K562 (cell line): ENCODE data around the gene TJP2. TPM values are rescaled to one million over a fixed set of nuclear protein-coding genes. Genes with fewer than 3 reads are reported as not detected.

ENCODE experiments used
- ATF1 ChIP-seq, 2 experiments: fragments of 450-650 bp in 1 of 2; IDR thresholded peaks; 2 replicates each; pipeline ENCODE4 v1.6.1; 2016; ENCODE audit warnings: missing compliant biosample characterization in 1 of 2, missing genetic modification characterization in 1 of 2
- BRD9 ChIP-seq: fragments of 450-650 bp; IDR thresholded peaks from 2 replicates; pipeline ENCODE4 v1.6.1; 2018; ENCODE audit warnings: low read depth; ENCODE audit not compliant: partially characterized antibody
- CBFB ChIP-seq: sonication (generic); formaldehyde crosslinking; IDR thresholded peaks from 2 replicates; pipeline ENCODE4 v1.4.0; 2020; ENCODE audit warnings: mild to moderate bottlenecking, missing genetic modification reagents
- FOXK2 ChIP-seq, 2 experiments: fragments of 450-650 bp; IDR thresholded peaks in 1 of 2; conservative IDR thresholded peaks in 1 of 2; 2 replicates each; pipeline ENCODE4 v1.6.1; 2016; ENCODE audit warnings: low read depth in 2 of 2, mild to moderate bottlenecking in 1 of 2
- GTF2A2 ChIP-seq: IDR thresholded peaks from 2 replicates; pipeline ENCODE4 v1.6.1; 2016; ENCODE audit warnings: mild to moderate bottlenecking, missing genetic modification characterization, missing compliant biosample characterization
- HCFC1 ChIP-seq: IDR thresholded peaks from 2 replicates; pipeline ENCODE4 v1.6.1; 2012; ENCODE audit warnings: low read depth, low read length, improper control_type of control experiment
- HDAC8 ChIP-seq: fragments of 450-650 bp; IDR thresholded peaks from 2 replicates; pipeline ENCODE4 v1.6.1; 2016; ENCODE audit warnings: mild to moderate bottlenecking, missing genetic modification characterization, moderate library complexity, missing compliant biosample characterization
- LCOR ChIP-seq: sonication (generic); formaldehyde crosslinking; IDR thresholded peaks from 2 replicates; pipeline ENCODE4 v1.8.0; 2022; ENCODE audit warnings: mild to moderate bottlenecking, missing genetic modification reagents
- MXI1 ChIP-seq: IDR thresholded peaks from 2 replicates; pipeline ENCODE4 v1.6.1; 2011; ENCODE audit warnings: low read depth, mild to moderate bottlenecking, improper control_type of control experiment, low read length
- NFE2L1 ChIP-seq: fragments of 450-650 bp; IDR thresholded peaks from 2 replicates; pipeline ENCODE4 v1.6.1; 2016; ENCODE audit warnings: missing genetic modification characterization, low read depth, mild to moderate bottlenecking, missing compliant biosample characterization, moderate library complexity, borderline replicate concordance
- NFIC ChIP-seq: fragments of 450-650 bp; IDR thresholded peaks from 2 replicates; pipeline ENCODE4 v1.6.1; 2017; ENCODE audit warnings: mild to moderate bottlenecking, inconsistent platforms
- NR2C2 ChIP-seq, 2 experiments: fragments of 200-800 bp in 1 of 2; sonication (Bioruptor generic) in 1 of 2; sonication (generic) in 1 of 2; formaldehyde crosslinking in 1 of 2; IDR thresholded peaks; 2 replicates each; pipeline versions ENCODE4 v1.6.1 to v1.8.0; 2016 to 2022; ENCODE audit warnings: mild to moderate bottlenecking in 1 of 2, missing compliant biosample characterization in 1 of 2, missing genetic modification characterization in 1 of 2, missing genetic modification reagents in 1 of 2
- POLR2AphosphoS2 ChIP-seq: IDR thresholded peaks from 2 replicates; pipeline ENCODE4 v1.6.1; 2012; ENCODE audit warnings: low read length, improper control_type of control experiment
- PTTG1 ChIP-seq: fragments of 450-650 bp; IDR thresholded peaks from 2 replicates; pipeline ENCODE4 v1.6.1; 2016; ENCODE audit warnings: low read depth, mild to moderate bottlenecking, missing genetic modification characterization, missing compliant biosample characterization
- SAFB ChIP-seq: fragments of 200-400 bp; formaldehyde crosslinking; IDR thresholded peaks from 2 replicates; pipeline ENCODE4 v1.6.1; 2017; ENCODE audit warnings: low read depth, low read length, borderline replicate concordance
- SIX5 ChIP-seq, 2 experiments: IDR thresholded peaks; 2 replicates each; pipeline ENCODE4 v1.6.1; 2011; ENCODE audit warnings: low read length in 2 of 2, borderline replicate concordance in 1 of 2, low read depth in 1 of 2, mild to moderate bottlenecking in 1 of 2, moderate library complexity in 1 of 2; ENCODE audit not compliant: insufficient read depth in 1 of 2
- SMAD1 ChIP-seq: fragments of 150-350 bp; IDR thresholded peaks from 2 replicates; pipeline ENCODE4 v1.6.1; 2014; ENCODE audit warnings: low read length, low read depth; ENCODE audit not compliant: partially characterized antibody
- SMC3 ChIP-seq: conservative IDR thresholded peaks from 2 replicates; pipeline ENCODE4 v1.6.1; 2011; ENCODE audit warnings: low read depth, low read length, improper control_type of control experiment; ENCODE audit not compliant: insufficient read depth
- ZFP30 ChIP-seq: fragments of 250-450 bp; sonication (Bioruptor Pico); IDR thresholded peaks from 2 replicates; pipeline ENCODE4 v1.8.0; 2022; ENCODE audit warnings: moderate library complexity, mild to moderate bottlenecking, inconsistent platforms, borderline replicate concordance
- ZKSCAN3 ChIP-seq: fragments of 250-450 bp; sonication (Bioruptor Pico); IDR thresholded peaks from 2 replicates; pipeline ENCODE4 v1.4.0; 2020
- ZNF668 ChIP-seq: fragments of 250-450 bp; sonication (Bioruptor Pico); IDR thresholded peaks from 2 replicates; pipeline ENCODE4 v1.8.0; 2022; ENCODE audit warnings: mild to moderate bottlenecking, inconsistent platforms
- ZNF695 ChIP-seq: fragments of 450-650 bp; formaldehyde crosslinking; IDR thresholded peaks from 2 replicates; pipeline ENCODE4 v1.4.0; 2020; ENCODE audit warnings: mild to moderate bottlenecking, moderate library complexity
- polyA plus RNA-seq, 8 experiments: library from polyadenylated mRNA; depleted of rRNA in 4 of 8; stranded (reverse) in 5 of 8; unstranded in 3 of 8; fragments of >200 nt; fragmentation: Nextera tagmentation in 2 of 8; fragmentation: Illumina TruSeq in 1 of 8; extraction: Ambion mirVana in 2 of 8; extraction: Trizol in 1 of 8; gene quantifications; 2 replicates each; pipeline versions ENCODE4 v1.2.1 to v1.2.3, GENCODE V29; 2011 to 2014; ENCODE audit warnings: inconsistent platforms in 1 of 8, missing spikeins in 1 of 8
- total RNA-seq, 7 experiments: library from RNA; depleted of rRNA in 6 of 7; stranded (reverse); fragments of >200 nt in 6 of 7; fragmentation: Illumina TruSeq in 2 of 7; extraction: Trizol in 2 of 7; gene quantifications; 2 replicates each; pipeline versions ENCODE4 v1.2.1 to v1.2.3, GENCODE V29; 2011 to 2021; ENCODE audit warnings: low replicate concordance in 1 of 7
- TF ChIP-seq, protein P1 (sequence below), 2 experiments: fragments of 200-800 bp in 1 of 2; sonication (Bioruptor generic) in 1 of 2; sonication (generic) in 1 of 2; formaldehyde crosslinking in 1 of 2; IDR thresholded peaks in 1 of 2; conservative IDR thresholded peaks in 1 of 2; 2 replicates each; pipeline versions ENCODE4 v1.5.0 to v1.6.1; 2016 to 2020; ENCODE audit warnings: missing compliant biosample characterization in 1 of 2, missing genetic modification characterization in 1 of 2, missing genetic modification reagents in 1 of 2
- TF ChIP-seq, protein P2 (sequence below): fragments of 450-650 bp; formaldehyde crosslinking; IDR thresholded peaks from 2 replicates; pipeline ENCODE4 v1.4.0; 2022; ENCODE audit warnings: mild to moderate bottlenecking, moderate library complexity
- TF ChIP-seq, protein P3 (sequence below): sonication (generic); formaldehyde crosslinking; IDR thresholded peaks from 2 replicates; pipeline ENCODE4 v1.8.0; 2022; ENCODE audit warnings: missing genetic modification reagents, mild to moderate bottlenecking, moderate library complexity, borderline replicate concordance

Gene TJP2
- total and polyA plus RNA-seq, 9 of the 15 experiments (the other 6 are each of a cell fraction or from before 2014, with no cell fraction given) = 4.0 to 24.1 (median 16.8) TPM

DNA sequence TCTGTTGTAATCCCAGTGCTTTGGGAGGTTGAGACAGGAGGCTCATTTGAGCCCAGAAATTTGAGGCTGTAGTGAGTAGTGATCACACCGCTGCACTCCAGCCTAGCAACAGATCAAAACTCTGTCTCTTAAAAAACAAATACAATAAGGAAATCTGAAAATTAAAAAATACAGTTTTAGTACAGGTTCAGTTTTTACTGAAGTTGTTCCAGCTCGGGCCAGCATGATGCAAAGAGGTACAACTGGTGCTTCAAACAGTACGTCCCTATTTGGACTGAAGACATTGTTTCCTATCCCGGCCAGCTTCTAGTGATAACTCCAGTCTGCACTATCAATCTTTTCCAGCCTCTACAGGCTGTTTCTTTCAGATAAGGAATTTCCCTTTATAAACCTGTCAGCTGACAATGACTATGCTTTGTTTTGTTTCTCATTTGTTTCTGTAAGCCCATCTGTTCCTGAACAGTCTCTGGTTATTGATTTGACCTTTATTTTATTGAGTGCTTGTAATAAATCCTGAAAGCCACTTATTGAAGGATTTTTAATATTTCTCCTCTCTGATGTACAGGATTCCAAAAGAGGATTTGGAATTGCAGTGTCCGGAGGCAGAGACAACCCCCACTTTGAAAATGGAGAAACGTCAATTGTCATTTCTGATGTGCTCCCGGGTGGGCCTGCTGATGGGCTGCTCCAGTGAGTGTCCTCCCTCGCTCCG is 41.9 kb downstream of the TJP2 start (continued):
- TF ChIP-seq NFE2L1 (no peak), MXI1 (no peak), ZNF695 (CRISPR knock-in tag) (no peak), LCOR (CRISPR knock-in tag) (no peak), ATF1 (CRISPR knock-in tag; IDR thresholded peaks at IDR 0.05) (no peak), ATF1 (tag; IDR thresholded peaks at IDR 0.05) (peak; percentile 28; the same call in 1 of the 2 replicates), POLR2AphosphoS2 (no peak), BRD9 (no peak), ZKSCAN3 (CRISPR knock-in tag) (no peak), HDAC8 (0 out of 2 replicates have a peak, but pooled peaks have one; percentile 33), SMAD1 (peak; percentile 71), PTTG1 (tag) (no peak), ZFP30 (CRISPR knock-in tag) (no peak), GTF2A2 (tag) (no peak), ZNF668 (CRISPR knock-in tag) (no peak), CBFB (CRISPR knock-in tag) (no peak), NFIC (peak; percentile 94), SIX5 (IDR thresholded peaks at IDR 0.05; ENCODE audit: borderline replicate concordance in 1 of 2, insufficient read depth in 1 of 2, low read depth in 1 of 2, low read length in 2 of 2) (no peak), SAFB (no peak), NR2C2 (CRISPR knock-in tag; IDR thresholded peaks at IDR 0.05) (no peak), NR2C2 (tag; IDR thresholded peaks at IDR 0.05) (peak; percentile 40; the same call in 1 of the 2 replicates), FOXK2 (conservative IDR thresholded peaks at IDR 0.05 in 1 of 2, IDR thresholded peaks at IDR 0.05 in 1 of 2; ENCODE audit: low read depth in 2 of 2) (peak; percentile 77 to 83), HCFC1 (no peak), SMC3 (no peak)
- TF ChIP-seq, protein P1, sequence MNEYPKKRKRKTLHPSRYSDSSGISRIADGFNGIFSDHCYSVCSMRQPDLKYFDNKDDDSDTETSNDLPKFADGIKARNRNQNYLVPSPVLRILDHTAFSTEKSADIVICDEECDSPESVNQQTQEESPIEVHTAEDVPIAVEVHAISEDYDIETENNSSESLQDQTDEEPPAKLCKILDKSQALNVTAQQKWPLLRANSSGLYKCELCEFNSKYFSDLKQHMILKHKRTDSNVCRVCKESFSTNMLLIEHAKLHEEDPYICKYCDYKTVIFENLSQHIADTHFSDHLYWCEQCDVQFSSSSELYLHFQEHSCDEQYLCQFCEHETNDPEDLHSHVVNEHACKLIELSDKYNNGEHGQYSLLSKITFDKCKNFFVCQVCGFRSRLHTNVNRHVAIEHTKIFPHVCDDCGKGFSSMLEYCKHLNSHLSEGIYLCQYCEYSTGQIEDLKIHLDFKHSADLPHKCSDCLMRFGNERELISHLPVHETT (CRISPR knock-in tag; conservative IDR thresholded peaks at IDR 0.05 in 1 of 2, IDR thresholded peaks at IDR 0.05 in 1 of 2) = peak in 1 of 2 experiments; percentile 93; a peak in 2 of 4 replicates
- TF ChIP-seq, protein P2, sequence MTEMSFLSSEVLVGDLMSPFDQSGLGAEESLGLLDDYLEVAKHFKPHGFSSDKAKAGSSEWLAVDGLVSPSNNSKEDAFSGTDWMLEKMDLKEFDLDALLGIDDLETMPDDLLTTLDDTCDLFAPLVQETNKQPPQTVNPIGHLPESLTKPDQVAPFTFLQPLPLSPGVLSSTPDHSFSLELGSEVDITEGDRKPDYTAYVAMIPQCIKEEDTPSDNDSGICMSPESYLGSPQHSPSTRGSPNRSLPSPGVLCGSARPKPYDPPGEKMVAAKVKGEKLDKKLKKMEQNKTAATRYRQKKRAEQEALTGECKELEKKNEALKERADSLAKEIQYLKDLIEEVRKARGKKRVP (CRISPR knock-in tag) = peak; percentile 84
- TF ChIP-seq, protein P3, sequence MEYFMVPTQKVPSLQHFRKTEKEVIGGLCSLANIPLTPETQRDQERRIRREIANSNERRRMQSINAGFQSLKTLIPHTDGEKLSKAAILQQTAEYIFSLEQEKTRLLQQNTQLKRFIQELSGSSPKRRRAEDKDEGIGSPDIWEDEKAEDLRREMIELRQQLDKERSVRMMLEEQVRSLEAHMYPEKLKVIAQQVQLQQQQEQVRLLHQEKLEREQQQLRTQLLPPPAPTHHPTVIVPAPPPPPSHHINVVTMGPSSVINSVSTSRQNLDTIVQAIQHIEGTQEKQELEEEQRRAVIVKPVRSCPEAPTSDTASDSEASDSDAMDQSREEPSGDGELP (CRISPR knock-in tag) = peak; percentile 75
